LNCaP clone FGC (cell line): Measurements from ENCODE around the gene ARRDC5.
"Not testable (repeated sequence)": the region's sequence is repeated elsewhere in the genome, so short reads cannot be mapped to it uniquely, and the experiment has no call there.

Experiments used
- DNase-seq: peaks from one replicate; pipeline ENCODE4 v3.0.0-alpha.2; 2011; ENCODE audit warnings: low read depth
- H3K4me3 ChIP-seq: 2 replicates; pipeline ENCODE4 v1.5.1; 2011; ENCODE audit warnings: mild to moderate bottlenecking, low read depth, low read length, control low read depth
- TF ChIP-seq, protein P1 (sequence below): IDR thresholded peaks from 2 replicates; pipeline ENCODE4 v1.5.1; 2012; ENCODE audit warnings: mild to moderate bottlenecking; ENCODE audit not compliant: control insufficient read depth, insufficient read depth; ENCODE audit errors: extremely low read depth

The ARRDC5 gene

DNA sequence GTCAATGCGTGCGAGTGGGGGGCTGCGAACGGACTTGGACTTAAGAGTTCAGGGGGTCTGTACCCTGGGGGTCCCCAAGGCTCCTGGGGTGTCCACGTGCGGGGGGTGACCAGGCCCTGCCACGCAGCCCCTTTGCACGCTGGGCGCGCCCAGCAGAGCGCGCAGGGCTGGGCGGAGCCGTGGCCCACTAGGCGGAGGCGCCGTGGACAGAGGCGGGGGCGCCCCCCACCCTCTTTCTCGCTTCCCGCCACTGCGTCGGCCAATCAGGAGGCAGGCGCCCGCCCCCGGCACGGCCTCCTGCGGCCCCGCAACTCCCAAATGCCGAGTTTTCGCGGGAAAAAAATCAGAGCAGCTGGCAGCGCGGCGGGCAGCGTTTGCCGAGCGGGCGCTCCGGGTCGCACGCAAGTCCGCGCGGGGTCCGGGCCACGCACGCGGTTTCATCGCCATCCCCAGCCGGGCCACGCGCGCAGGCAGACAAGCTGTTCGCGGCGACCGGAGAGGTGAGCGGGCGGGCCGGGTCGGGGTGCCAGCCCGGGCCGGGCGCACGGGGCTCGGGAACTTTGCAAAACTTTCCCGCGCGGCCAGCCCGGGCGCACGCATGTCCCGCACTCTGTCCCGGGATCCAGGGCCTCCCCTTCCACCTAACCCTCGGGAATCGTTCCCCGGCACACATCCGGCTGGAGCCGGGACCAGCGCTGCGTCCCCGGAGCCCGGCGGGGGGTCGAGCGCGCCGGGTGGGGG is 6.6 kb upstream of the ARRDC5 start, which contains the start of gene UHRF1:
TSS of gene UHRF1 (plus strand) at position 346 of the 741 bp plus-strand sequence. CDS start 1,385 bp downstream, outside the sequence.
- H3K4me3 ChIP-seq, result peak within 1 kb of the TSS; percentile 57
- DNase-seq, result no peak
- TF ChIP-seq, protein P1, sequence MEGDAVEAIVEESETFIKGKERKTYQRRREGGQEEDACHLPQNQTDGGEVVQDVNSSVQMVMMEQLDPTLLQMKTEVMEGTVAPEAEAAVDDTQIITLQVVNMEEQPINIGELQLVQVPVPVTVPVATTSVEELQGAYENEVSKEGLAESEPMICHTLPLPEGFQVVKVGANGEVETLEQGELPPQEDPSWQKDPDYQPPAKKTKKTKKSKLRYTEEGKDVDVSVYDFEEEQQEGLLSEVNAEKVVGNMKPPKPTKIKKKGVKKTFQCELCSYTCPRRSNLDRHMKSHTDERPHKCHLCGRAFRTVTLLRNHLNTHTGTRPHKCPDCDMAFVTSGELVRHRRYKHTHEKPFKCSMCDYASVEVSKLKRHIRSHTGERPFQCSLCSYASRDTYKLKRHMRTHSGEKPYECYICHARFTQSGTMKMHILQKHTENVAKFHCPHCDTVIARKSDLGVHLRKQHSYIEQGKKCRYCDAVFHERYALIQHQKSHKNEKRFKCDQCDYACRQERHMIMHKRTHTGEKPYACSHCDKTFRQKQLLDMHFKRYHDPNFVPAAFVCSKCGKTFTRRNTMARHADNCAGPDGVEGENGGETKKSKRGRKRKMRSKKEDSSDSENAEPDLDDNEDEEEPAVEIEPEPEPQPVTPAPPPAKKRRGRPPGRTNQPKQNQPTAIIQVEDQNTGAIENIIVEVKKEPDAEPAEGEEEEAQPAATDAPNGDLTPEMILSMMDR, result no peak

DNA sequence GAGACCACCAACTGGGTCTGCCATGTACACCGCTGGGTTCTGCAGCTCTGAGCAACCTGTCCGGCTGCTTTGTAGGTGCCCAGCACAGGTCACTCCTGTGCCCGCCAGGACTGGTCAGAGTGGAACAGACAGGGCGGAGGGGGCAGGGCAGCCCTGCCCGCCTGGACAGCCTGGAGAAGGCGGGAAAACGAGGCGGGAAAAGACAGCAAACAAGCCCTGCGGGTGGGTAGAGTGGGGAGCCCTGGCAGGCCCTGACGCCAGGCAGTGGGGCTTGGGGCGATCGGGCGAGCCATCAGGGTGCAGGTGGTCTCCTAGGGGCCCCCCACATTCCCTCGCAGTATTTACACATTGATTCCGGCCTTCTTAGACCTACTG is 6.1 kb upstream of the ARRDC5 start:
- DNase-seq, result no peak
- TF ChIP-seq, protein P1, result no peak
- no peak overlapping the region for H3K4me3 ChIP-seq

DNA sequence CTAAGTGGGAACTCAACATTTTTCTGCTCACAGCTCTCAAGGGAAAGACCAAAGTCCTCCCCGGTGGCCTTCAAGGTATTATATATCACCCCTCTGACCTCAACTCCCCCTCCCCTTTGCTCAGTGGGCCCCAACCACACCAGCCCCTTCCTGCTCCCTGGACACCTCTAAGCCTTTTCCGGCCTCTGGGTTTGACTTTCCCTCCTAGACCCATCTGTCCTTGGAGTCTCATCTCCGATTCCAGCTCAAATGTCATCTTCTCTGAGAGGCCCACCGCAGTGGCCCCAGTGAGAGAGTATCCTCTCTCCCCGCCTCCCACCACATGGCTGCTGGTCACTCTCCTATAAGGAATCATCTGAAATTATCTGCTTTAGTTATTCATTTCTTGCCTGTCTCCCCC is 5.7 kb upstream of the ARRDC5 start:
- DNase-seq, result no peak
- TF ChIP-seq, protein P1, result no peak
- no peak overlapping the region for H3K4me3 ChIP-seq

DNA sequence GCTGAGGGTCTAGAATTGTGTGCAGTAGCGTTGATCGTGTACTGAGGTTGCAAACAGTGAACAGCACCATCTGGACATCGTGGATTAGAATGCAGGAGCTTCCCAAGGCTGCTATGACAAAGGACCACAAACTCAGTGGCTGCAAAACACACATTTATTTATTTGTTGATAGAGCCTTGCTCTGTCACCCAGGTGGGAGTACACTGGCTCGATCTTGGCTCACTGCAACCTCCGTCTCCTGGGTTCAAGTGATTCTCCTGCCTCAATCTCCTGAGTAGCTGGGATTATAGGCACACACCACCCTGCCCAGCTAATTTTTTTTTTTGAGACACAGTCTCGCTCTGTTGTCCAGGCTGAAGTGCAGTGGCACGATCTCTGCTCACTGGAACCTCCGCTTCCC is 4.3 kb upstream of the ARRDC5 start:
- no peak for DNase-seq
- TF ChIP-seq, protein P1, result no peak
- H3K4me3 ChIP-seq, result no peak overlapping the region

DNA sequence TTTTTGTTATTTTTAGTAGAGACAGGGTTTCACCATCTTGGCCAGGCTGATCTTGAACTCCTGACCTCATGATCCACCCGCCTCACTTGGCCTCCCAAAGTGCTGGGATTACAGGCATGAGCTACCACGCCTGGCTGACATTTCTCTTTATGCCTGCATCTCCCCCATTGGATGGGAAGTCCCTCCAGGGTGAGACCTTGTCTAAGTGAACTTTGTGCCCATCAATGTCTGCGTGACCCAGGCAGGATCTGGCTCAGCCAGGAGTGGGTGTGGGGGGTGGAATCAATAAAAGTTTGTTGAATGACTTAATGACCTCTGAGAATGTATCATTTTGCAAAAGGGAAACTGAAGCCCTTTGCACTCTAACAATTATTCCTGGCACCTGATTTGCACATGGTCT is 1.8 kb upstream of the ARRDC5 start:
- DNase-seq, result no peak
- no peak overlapping the region for H3K4me3 ChIP-seq
- TF ChIP-seq, protein P1, result no peak

DNA sequence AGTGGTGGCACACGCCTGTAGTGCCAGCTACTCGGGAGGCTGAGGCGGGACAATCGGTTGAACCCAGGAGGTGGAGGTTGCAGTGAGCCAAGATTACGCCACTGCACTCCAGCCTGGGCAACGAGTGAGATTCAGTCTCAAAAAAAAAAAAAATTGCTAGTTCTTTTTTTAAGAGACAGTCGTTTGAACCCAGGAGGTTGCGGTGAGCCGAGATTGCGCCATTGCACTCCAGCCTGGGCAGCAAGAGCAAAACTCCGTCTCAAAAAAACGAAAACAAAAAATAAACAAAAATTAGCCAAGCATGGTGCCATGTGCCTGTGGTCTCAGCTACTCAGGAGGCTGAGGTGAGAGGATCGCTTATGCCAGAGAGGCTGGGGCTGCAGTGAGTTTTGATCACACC is 1.8 kb downstream of the ARRDC5 start:
- not testable (repeated sequence) for H3K4me3 ChIP-seq, DNase-seq

DNA sequence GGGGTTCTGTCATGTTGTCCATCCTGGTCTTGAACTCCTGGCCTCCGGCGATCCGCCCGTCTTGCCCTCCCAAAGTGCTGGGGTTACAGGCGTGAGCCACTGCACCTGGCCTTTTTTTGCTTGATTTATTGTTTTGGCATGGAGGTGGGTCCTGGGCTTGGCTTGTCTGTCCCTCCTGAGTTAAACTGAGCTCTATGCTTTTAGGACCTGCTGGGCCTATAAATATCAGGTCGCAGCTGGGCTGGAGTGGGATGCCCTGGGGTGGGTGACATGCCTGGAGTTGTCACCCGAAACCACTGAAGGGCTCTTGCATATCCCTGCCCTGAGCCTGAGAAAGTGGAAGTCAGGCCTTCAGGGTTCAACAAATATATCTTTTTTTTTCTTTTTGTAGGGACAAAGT is 5.5 kb downstream of the ARRDC5 start:
- H3K4me3 ChIP-seq, result no peak overlapping the region
- DNase-seq, result no peak
- TF ChIP-seq, protein P1, result no peak
